Sigmoid colon (tissue), 7 donors: ENCODE results near the gene EDEM3. TPM values are rescaled to one million over a fixed set of nuclear protein-coding genes. Genes with fewer than 3 reads are reported as not detected.

Experiments
- DNase-seq: peaks from one replicate; pipeline ENCODE4 v3.0.0-alpha.2; 2019
- H3K27ac ChIP-seq, 4 donors: fragments of 200-600 bp; sonication (generic); one replicate each; pipeline ENCODE4 v1.5.1; 2016 to 2019; ENCODE audit warnings: mild to moderate bottlenecking in 1 of 4
- H3K27me3 ChIP-seq, 3 donors: fragments of 200-600 bp; sonication (generic); one replicate each; pipeline ENCODE4 v1.5.1; 2019; ENCODE audit warnings: mild to moderate bottlenecking in 1 of 3
- H3K36me3 ChIP-seq, 4 donors: fragments of 200-600 bp; sonication (generic); one replicate each; pipeline ENCODE4 v1.5.1; 2016 to 2019
- H3K4me1 ChIP-seq, 4 donors: fragments of 200-600 bp; sonication (generic); one replicate each; pipeline ENCODE4 v1.5.1; 2017 to 2019
- H3K4me3 ChIP-seq, 4 donors: fragments of 200-600 bp; sonication (generic); one replicate each; pipeline ENCODE4 v1.5.1; 2017 to 2019; ENCODE audit warnings: mild to moderate bottlenecking in 2 of 4, moderate library complexity in 1 of 4
- H3K9me3 ChIP-seq, 4 donors: fragments of 200-600 bp in 3 of 4; sonication (generic) in 3 of 4; one replicate each; pipeline versions ENCODE4 v1.5.1 to v1.6.1; 2013 to 2019
- CTCF ChIP-seq, 4 experiments: fragments of 450-650 bp in 3 of 4; fragments of 200-600 bp in 1 of 4; IDR thresholded peaks; one replicate each; pipeline ENCODE4 v1.5.1; 2016 to 2019; ENCODE audit warnings: antibody characterized with exemption in 4 of 4, mild to moderate bottlenecking in 3 of 4, moderate library complexity in 2 of 4
- EP300 ChIP-seq, 4 donors: sonication (generic); formaldehyde crosslinking; IDR thresholded peaks; one replicate each; pipeline ENCODE4 v1.6.1; 2017; ENCODE audit warnings: antibody characterized with exemption in 4 of 4
- POLR2A ChIP-seq, 2 donors: fragments of 450-650 bp; IDR thresholded peaks; one replicate each; pipeline ENCODE4 v1.6.1; 2016; ENCODE audit warnings: antibody characterized with exemption in 2 of 2, mild to moderate bottlenecking in 2 of 2, moderate library complexity in 2 of 2
- POLR2AphosphoS5 ChIP-seq, 4 donors: sonication (generic); formaldehyde crosslinking; IDR thresholded peaks; one replicate each; pipeline ENCODE4 v1.6.1; 2017; ENCODE audit warnings: antibody characterized with exemption in 4 of 4
- WGBS, 2 donors: extraction: QIAGEN DNeasy Blood & Tissue Kit; methylation state at CpG; one replicate each; pipeline ENCODE4 v1.1.7; 2013; 5-methylcytosine and 5-hydroxymethylcytosine counted together
- intact Hi-C: fragments of 100-400 bp; cut with DNase I; formaldehyde crosslinking; loops from one replicate; pipeline ENCODE4 v1.15.1; 2023
- polyA plus RNA-seq, 3 donors: library from polyadenylated mRNA; stranded (reverse); fragments of 200-250 nt; gene quantifications; one replicate each; pipeline ENCODE4 v1.2.3, GENCODE V29; 2013
- total RNA-seq, 4 donors: library from RNA; depleted of rRNA; stranded (reverse); fragments of >200 nt; gene quantifications; one replicate each; pipeline ENCODE4 v1.1.0, GENCODE V29; 2016
- donor health status: healthy with polysubstance abuse.
- donor health status: Bipolar disorder and iron deficiency.
- donor health status: healthy.

The EDEM3 gene
- total and polyA plus RNA-seq, 7 donors: 8.4 to 29.3 (median 21.4) TPM

GRCh38 chr1:184773762-184774320, 19.2 kb upstream of the EDEM3 start:
- WGBS, 2 donors: 25 to 70% methylated on average over 4 of the region's 4 CpGs
- Histone ChIP-seq H3K9me3 (no peaks in the 10 kb centered on the region), H3K27ac (no peak overlapping the region), H3K27me3 (no peaks in the 10 kb centered on the region), H3K4me1 (no peaks in the 10 kb centered on the region), H3K4me3 (no peak overlapping the region), H3K36me3 (no peaks in the 10 kb centered on the region)
- no peak for TF ChIP-seq POLR2AphosphoS5 (IDR thresholded peaks at IDR 0.05)
- no peak for TF ChIP-seq POLR2A (IDR thresholded peaks at IDR 0.05)
- TF ChIP-seq CTCF (IDR thresholded peaks at IDR 0.05): no peak
- no peak for TF ChIP-seq EP300 (IDR thresholded peaks at IDR 0.05)
- no peak for DNase-seq
- intact Hi-C loops: no loop called here

DNA sequence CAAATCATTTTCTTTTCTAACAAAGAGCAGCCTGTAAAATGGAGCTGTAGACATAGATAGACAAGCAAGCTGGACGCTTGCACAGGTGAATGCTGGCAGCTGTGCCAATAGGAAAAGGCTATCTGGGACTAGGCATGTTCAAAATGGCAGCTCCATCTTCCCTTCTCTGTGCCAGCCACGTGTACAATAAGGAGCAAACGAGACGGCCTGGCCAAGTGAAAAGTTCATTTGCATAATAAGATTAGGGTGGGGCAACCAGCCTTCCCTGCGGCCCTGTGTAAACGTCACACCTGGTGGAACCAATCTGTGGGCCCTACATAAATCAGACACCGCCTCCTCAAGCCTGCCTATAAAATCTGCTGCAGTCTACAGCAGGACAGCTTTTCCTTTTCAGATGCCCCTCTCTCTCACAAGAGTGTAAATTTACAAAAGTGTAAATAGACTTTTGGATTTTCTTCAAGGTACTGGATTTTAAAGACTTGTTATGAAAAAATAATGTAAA, 16.6 kb upstream of the EDEM3 start:
- no peaks in the 10 kb centered on the region for H3K27me3 ChIP-seq
- H3K27ac ChIP-seq: no peak overlapping the region
- no peak overlapping the region for H3K4me3 ChIP-seq
- WGBS, 2 donors: 42 to 63% methylated on average over 7 of the region's 7 CpGs
- no peak for TF ChIP-seq POLR2AphosphoS5 (IDR thresholded peaks at IDR 0.05)
- TF ChIP-seq EP300 (IDR thresholded peaks at IDR 0.05): no peak
- TF ChIP-seq CTCF (IDR thresholded peaks at IDR 0.05): no peak
- no peak for TF ChIP-seq POLR2A (IDR thresholded peaks at IDR 0.05)
- no peaks in the 10 kb centered on the region for H3K9me3 ChIP-seq
- no peaks in the 10 kb centered on the region for H3K4me1 ChIP-seq
- DNase-seq: no peak
- intact Hi-C loops: no loop called here
- H3K36me3 ChIP-seq: no peaks in the 10 kb centered on the region

DNA sequence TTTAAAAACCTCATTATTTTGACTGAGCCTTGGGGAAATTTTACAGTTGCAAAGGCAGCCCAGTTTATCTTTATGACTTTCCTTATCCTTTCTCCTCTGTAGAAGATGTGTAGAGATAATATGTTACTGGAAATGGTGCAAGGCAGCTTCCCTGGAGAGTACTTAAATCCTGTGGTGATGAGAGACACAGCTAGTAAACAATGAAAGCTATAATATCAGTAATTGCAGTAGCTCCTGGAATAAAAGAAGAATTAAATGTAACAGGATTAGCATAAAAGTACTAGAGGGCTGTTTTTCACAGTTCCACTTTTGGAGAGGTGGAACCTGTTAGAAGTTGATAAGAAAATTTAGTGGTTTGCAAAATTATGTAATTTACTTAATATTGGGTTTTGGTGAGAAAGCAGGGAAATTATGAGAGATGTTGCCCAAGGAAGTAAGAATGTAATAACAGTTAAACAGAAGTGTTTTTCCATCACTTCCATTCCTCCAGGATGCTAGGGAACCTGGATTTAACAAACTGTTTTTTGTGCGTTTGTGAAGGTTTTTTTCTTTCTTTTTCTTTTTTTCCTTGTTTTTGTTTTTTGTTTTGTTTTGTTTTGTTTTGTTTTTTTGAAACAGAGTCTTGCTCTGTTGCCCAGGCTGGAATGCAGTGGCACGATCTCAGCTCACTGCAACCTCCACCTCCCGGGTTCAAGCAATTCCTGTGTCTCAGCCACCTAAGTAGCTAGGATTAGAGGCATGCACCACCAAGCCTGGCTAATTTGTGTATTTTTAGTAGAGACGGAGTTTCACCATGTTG, 15.7 kb upstream of the EDEM3 start:
- no peaks in the 10 kb centered on the region for H3K9me3 ChIP-seq
- whole genome bisulfite sequencing, 2 donors: 83 to 93% methylated on average over 4 of the region's 4 CpGs
- TF ChIP-seq POLR2AphosphoS5 (IDR thresholded peaks at IDR 0.05) (no peak), POLR2A (IDR thresholded peaks at IDR 0.05) (no peak), EP300 (IDR thresholded peaks at IDR 0.05) (no peak), CTCF (IDR thresholded peaks at IDR 0.05) (no peak)
- no peak for DNase-seq
- intact Hi-C loops: no loop called here
- H3K27me3 ChIP-seq: no peaks in the 10 kb centered on the region
- H3K4me1 ChIP-seq: no peaks in the 10 kb centered on the region
- no peak overlapping the region for H3K27ac ChIP-seq
- H3K4me3 ChIP-seq: no peak overlapping the region
- H3K36me3 ChIP-seq: no peaks in the 10 kb centered on the region

DNA sequence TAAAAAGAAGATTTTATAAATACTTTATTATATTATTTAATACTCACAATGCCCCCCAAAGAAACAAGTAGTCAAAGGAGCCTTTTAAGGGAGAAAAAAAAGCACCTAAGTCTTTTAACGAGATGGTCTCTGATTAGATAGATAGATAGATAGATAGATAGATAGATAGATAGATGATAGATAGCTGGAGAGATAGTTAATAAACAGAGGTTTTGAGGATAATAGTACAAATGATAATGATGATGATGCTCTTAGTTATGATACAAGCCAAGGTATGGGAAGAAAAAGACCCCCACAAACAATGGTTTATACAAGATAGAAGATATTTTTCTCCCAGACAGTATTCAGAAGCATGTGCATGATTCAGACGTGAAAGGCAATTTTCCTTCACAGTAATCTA, 14.6 kb upstream of the EDEM3 start:
- DNase-seq: no peak
- Histone ChIP-seq H3K36me3 (no peaks in the 10 kb centered on the region), H3K27ac (no peak overlapping the region), H3K27me3 (no peaks in the 10 kb centered on the region), H3K4me1 (no peaks in the 10 kb centered on the region), H3K9me3 (no peaks in the 10 kb centered on the region), H3K4me3 (no peak overlapping the region)
- TF ChIP-seq EP300 (IDR thresholded peaks at IDR 0.05): no peak
- no peak for TF ChIP-seq CTCF (IDR thresholded peaks at IDR 0.05)
- no peak for TF ChIP-seq POLR2AphosphoS5 (IDR thresholded peaks at IDR 0.05)
- TF ChIP-seq POLR2A (IDR thresholded peaks at IDR 0.05): no peak
- intact Hi-C loops: no loop called here
- WGBS, 2 donors: 66 to 87% methylated on average over 2 of the region's 2 CpGs
